Esophagus muscularis mucosa (tissue), 3 donors: ENCODE results near the gene GPATCH3.

Experiments
- CTCF ChIP-seq, 3 experiments: fragments of 200-600 bp in 2 of 3; fragments of 450-650 bp in 1 of 3; sonication (generic) in 2 of 3; IDR thresholded peaks; one replicate each; pipeline ENCODE4 v1.5.1; 2017 to 2019; ENCODE audit warnings: antibody characterized with exemption in 3 of 3, mild to moderate bottlenecking in 2 of 3, moderate library complexity in 1 of 3
- POLR2A ChIP-seq: fragments of 450-650 bp; IDR thresholded peaks from one replicate; pipeline ENCODE4 v1.6.1; 2017; ENCODE audit warnings: antibody characterized with exemption, moderate library complexity, mild to moderate bottlenecking, low read depth

- no peak for TF ChIP-seq CTCF (IDR thresholded peaks at IDR 0.05)
- TF ChIP-seq POLR2A, result no peak
Observed at GRCh38 chr1:26888231-26888630, 12.0 kb downstream of the GPATCH3 start.
